GM19239 (cell line): ENCODE measurements around the gene RIPK4.
"Not testable (repeated sequence)": the region's sequence is repeated elsewhere in the genome, so short reads cannot be mapped to it uniquely, and the experiment has no call there.

ENCODE experiments used
- DNase-seq: peaks from one replicate; pipeline ENCODE4 v3.0.0; 2011; ENCODE audit warnings: low spot score; ENCODE audit not compliant: insufficient read length
- FAIRE-seq: peaks from 2 replicates; lab custom pipeline; 2011; peaks lifted over from hg19 to GRCh38; lab: Jason Lieb, UNC

RIPK4 gene

DNA sequence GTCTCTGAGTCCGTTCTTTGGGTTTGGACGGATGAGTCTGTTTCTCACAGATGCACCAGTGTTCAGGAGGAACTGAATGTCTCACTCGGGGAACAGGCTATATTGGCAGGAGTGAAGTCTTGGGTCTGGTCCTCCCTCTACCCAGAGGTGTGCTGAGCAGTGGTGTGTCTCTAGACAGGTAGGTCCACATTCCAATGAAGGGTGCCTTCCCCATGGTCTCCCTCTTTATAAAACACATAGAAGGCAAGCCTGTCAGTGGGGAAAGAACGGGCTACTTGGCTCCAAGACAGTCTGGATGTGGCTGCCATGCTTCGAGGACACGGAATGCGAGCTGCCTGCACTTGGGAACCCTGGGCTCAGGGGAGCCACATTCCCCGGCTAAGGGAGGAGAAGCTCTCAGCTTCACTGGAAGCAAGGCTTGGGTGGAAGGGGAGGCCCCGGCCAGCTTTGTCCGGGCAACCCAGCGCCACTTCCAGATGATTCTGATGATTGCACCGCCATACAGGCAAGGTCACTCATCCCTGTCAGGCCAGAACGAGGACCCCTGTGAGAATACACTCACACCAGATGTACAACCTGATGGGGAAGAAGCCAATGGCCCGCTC is 29.7 kb upstream of the RIPK4 start:
- FAIRE-seq (no peak), DNase-seq (no peak)

- DNase-seq (no peak), FAIRE-seq (no peak)
Observed at GRCh38 chr21:41795726-41796125, 28.9 kb upstream of the RIPK4 start.

GRCh38 chr21:41794600-41794999 is 27.7 kb upstream of the RIPK4 start:
- DNase-seq, result no peak
- FAIRE-seq, result no peak

DNA sequence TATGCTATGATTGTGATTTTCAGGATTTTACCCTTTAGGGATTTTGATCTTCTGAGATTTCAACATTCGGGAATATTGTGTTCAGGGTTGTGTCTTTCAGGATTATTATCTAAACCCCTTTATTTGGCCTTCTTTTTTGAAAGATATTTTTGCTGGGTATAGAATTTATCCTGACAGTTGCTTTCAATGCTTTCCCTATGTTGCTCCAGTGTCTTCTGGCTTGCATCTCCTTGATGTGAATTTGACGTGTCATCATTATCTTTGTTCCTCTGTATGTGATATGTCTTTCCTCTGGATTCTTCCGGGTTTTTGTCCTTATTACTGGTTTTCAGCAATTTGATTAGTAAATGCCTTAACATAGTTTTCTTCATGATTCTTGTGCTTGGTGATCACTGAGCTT is 25.9 kb upstream of the RIPK4 start:
- DNase-seq (no peak), FAIRE-seq (no peak)

DNA sequence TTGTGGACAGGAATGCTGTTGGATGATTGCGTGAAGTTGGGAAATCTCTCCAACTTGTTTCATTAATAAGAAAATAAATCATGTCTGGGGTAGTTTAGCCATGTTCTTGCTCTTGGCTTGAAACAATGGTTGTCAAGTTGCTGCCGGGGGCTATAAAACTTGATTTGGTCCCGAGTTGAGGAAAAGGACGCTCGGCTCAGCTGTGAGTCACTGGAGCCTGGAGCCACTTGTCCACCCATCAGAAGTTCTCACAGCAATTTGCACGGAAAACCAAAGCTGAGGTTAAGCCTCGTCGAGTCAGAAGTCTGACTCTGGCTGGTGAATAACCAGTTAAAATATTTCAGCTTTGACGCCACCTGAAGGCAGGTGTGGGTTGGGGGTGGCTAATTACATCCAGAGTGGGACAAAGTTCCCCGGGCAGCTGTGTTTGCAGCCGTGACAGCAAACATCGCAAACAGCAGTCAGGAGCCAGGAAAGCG is 19.7 kb upstream of the RIPK4 start:
- FAIRE-seq, result no peak
- no peak for DNase-seq

- not testable (repeated sequence) for DNase-seq, FAIRE-seq
Observed at GRCh38 chr21:41785262-41785661, 18.4 kb upstream of the RIPK4 start.

GRCh38 chr21:41784456-41785102 is 17.7 kb upstream of the RIPK4 start:
- DNase-seq, result no peak
- FAIRE-seq, result no peak

DNA sequence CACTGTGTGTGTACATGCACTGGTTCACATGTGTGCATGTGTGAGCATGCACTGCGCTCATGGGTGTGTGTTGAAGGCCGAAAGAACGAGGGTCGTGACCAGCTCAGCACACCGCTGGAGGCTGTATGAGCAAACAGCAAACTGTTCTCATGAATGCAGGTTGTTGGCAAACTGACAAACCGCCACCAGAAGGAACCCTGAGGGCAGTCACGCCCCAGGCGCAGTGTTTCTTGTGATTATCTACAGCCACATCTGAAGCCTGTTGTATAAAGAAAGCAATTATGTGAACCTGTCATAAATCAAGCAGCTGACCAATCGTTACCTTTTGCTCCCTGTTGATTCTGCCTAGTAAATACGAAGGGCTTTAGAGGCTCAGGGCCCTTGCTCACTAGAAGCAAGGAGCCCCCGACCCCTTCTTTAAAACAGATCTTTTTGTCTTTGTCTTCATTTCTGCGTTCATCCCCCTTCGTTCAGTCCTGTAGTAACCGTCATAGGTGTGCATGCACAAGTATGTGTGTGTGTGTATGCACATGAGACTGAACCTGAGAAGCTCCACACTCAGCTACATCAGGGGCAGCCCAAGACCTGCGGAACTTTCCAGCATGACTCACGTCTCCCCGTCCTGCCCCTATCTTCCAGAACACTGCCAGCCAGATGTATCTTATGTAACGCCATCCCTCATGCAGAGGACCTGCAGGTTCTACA is 16.8 kb upstream of the RIPK4 start:
- FAIRE-seq (no peak), DNase-seq (no peak)

- no peak for FAIRE-seq
- DNase-seq, result no peak
Observed at GRCh38 chr21:41781050-41781410, 14.2 kb upstream of the RIPK4 start.

GRCh38 chr21:41780337-41781049 is 13.6 kb upstream of the RIPK4 start:
- FAIRE-seq (no peak), DNase-seq (no peak)

GRCh38 chr21:41779659-41780058 is 12.8 kb upstream of the RIPK4 start:
- no peak for FAIRE-seq

DNA sequence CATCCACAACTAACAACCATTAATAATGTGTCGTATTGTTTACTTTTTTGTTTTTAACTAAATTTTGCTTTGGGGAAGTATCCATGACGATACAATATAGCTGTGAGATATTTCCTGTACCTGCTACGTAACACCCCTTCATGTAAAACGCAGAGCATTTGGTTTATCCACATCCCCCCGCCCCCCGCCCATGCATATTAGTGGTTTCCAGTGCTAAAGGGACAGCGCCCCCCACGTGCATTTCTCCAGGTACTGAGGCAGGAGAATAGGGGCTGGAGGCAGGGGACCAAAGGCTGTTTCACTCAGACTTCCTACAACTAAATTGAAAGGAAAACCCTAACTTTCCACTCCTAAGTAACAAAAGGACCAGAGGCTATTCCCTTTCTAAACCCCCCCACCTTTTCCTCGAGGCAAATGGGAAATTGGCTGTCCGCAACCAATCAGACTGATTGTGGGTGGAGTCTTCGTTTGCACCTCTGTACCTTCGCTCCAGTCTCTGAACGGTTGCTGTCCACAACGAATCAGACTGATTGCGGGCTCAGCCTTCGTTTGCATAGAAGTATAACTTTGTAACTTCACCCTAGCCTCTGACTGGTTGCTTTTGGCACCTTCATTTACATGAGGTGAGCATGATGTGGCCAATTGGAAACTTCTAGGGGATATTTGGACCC is 12.2 kb upstream of the RIPK4 start:
- FAIRE-seq, result no peak
- no peak for DNase-seq

More at GRCh38 chr21:41779659-41780058, 12.8 kb upstream of the RIPK4 start:
- no peak for DNase-seq

- FAIRE-seq, result no peak
- DNase-seq, result no peak
Observed at GRCh38 chr21:41777951-41778815, 11.3 kb upstream of the RIPK4 start.

- DNase-seq, result no peak
- FAIRE-seq, result no peak
Observed at GRCh38 chr21:41776778-41777177, 9.9 kb upstream of the RIPK4 start.

GRCh38 chr21:41775149-41775472 is 8.3 kb upstream of the RIPK4 start:
- FAIRE-seq (no peak), DNase-seq (no peak)

DNA sequence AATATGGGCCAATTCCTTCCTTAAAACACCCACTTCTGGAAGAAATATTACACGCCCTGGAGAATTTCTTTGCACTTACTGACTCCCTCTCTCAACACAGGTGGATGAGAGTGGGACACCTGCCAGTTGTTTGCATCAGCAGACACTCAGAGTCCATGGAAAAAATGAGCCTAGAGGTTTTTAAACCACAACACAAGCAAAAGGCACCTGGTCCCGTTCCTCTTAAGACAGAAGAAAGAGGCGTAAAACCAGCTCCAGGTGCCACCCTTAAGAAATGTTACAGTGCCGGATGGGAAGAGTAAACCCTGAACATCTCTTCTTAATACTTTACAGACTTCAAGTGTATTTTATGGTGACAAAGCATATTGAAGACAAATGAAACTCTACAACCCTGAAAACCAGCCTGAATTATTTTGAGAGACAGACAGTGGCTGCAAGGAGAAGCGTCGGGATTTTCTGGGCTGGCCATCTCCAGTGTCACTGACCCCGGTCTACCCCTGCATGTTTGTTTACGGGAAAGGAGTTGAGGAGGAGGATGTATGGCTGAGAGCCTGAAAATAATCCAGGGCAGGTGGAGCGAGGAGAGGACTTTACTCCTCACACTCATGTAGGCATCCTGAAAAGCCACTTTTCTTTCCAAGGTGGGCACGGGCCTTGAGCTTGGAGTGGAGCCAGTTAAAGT is 7.8 kb upstream of the RIPK4 start:
- DNase-seq, result no peak
- no peak for FAIRE-seq

- DNase-seq (no peak), FAIRE-seq (no peak)
Observed at GRCh38 chr21:41772351-41773080, 5.7 kb upstream of the RIPK4 start.

DNA sequence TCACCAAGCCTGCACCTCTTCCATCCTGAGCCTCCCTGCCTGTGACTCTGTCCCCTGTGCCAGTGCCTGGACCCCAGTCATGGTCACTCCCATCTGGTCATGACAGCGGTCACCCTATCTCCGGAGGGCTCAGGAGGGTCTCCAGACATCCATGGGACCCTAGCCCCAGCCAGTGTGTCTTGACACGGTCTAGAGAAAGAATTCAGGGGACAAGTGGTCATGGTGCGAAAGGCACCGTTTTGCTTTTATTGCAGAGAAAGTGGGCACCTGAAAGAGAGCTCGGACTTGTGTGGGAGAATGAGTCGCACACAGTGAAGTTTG is 4.7 kb upstream of the RIPK4 start:
- no peak for DNase-seq
- FAIRE-seq, result no peak
